Measurements from ENCODE around the gene ATP13A4.
"Not testable (repeated sequence)": the region's sequence is repeated elsewhere in the genome, so short reads cannot be mapped to it uniquely, and the experiment has no call there.

ATP13A4 gene

DNA sequence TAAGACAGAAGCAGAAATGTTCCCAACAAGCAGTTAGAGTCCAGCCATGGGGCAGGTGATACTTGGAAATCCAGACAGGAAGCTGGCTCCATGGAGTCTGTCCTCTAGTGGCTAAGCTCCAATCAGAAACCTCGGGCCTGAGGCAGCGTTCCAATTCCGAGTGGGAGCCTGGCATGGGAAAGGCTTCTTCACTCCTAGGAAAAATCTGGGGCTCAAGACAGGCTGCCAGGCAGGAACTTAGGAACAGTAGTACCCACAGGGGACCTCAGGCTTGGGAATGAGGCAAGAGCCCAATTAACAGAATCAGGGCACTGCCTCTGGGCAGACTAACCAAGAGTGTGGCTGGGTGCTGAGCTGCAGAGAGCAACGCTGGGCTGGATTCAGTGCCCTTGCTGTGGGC, 6.2 kb upstream of the ATP13A4 start:
- no peak for DNase-seq (ENCODE audit: low read depth)

DNA sequence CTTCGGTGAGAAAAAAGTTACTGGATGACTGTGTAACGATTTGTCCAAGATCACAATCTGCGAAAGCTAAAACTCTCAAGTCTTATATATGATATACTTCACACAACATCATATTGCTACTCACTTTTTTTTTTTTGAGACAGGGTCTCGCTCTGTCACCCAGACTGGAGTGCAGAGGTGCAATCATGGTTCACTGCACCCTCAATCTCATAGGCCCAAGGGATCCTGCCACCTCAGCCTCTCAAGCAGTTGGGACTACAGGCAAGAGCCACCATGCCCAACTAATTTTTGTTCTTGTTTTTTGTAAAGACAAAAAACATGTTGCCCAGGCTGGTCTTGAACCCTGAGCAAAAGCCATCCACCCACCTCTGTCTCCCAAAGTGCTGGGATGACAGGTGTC, 5.4 kb upstream of the ATP13A4 start:
- no peak for DNase-seq (ENCODE audit: low read depth)

DNA sequence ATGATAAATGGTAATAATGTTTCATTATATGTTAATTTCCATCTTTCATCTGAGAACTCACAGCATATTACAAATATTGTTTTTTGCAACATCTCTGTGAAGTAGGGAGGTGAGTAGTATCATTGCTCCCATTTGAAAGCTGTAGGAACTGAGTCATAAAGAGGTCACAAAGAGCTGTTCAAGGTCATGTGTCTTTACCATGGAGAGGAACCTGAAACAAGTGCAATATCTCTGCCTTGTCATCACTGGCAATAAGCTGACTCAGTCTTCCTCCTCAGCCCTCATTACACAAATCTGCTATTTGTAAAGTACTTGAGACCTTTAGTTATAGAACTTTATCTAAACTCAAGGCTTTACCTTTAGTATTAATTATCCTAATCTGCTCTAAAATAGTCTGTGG, 4.4 kb upstream of the ATP13A4 start:
- DNase-seq (ENCODE audit: low read depth), result no peak

DNA sequence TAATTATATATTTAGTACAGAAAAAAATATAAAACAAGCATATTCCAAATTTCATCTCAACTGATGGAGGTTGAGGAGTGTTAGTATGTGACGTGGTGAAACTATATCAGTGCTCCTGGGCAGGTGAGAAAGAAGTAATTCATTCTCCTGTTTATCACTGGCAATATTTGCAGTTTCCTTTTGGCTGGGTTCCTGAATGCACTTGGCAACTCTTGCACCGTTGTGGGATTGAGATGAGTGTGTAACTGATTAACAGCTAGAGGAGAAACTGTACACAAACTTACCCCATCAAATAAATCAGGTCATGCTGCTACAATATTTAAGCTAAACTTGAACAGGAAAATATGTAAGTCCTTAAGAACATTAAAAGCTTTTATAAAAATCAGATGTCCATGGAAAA, 2.1 kb upstream of the ATP13A4 start:
- no peak for DNase-seq (ENCODE audit: low read depth)

DNA sequence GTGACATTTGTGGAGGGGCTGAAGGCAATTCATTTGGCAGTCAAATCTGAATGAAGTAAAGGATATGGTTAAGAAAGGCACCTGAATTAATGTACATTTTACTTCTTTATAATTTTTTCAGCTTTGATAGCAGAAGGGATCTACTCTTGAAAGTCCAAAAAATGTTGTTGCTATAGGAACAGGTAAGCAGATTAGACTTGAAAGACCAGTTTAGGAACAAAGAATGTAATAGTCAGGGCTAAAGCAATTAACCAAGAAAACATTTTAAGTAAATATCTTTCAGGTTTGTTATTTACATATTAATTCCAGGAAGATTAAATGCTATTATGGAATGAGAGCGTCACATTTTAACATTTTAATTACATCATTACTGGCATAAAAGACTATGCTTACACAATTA, 1.1 kb downstream of the ATP13A4 start:
- DNase-seq (ENCODE audit: low read depth), result no peak

DNA sequence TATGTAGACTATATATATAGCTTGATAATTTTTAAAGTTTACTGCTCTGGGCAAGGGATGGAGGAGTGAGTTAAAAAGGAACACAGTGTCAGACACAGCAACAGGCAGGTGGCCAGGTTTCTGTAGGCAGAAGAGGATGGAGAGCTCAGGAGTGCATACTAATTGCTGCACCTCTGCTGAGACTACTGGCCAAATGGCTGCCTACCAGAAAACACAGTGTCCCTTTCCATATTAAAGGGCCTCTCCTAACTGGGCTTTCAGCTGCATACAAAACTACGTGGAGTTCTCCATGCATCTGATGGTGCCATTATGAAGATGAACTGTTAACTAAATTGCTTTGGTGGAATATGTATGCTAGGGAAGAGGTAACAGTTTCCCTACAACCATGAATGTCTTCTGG, 1.8 kb downstream of the ATP13A4 start:
- DNase-seq (ENCODE audit: low read depth), result no peak

DNA sequence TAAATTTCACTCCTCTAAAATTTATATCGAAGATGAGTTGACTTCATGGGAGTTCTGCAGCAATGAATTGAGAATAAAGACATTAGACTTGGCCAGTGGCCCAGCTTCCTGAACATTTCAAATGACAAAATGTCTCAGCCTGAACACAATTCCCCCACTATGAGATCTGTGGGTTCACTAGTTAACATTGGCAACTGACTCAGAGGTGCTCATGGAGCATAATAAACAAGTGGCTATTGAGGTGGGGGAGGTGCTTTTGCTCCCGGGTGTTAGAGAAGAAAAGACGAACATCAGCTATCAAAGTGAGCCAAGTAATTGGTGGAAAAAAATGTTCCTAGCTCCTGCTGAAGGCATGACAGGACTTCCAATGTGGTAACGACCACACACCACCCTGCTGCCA, 6.3 kb downstream of the ATP13A4 start:
- DNase-seq (ENCODE audit: low read depth), result no peak

DNA sequence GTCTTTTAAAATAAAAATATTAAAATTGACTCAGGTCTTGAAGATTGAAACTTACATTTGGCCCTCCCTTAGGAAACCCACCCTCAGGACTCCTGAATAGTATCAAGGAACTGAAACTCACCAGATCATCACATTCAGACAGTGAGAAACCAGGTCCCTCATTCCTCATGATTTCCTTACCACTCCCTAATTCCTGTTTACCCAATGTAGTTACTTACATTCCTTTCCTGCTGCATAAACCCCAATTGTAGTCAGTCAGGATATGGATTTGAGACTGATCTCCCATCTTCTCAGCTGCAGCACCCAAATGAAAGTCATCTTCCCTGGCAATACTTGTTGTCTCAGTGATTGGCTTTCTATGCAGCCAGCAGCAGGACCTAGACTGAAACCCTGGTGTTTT, 8.6 kb downstream of the ATP13A4 start:
- DNase-seq (ENCODE audit: low read depth), result no peak

DNA sequence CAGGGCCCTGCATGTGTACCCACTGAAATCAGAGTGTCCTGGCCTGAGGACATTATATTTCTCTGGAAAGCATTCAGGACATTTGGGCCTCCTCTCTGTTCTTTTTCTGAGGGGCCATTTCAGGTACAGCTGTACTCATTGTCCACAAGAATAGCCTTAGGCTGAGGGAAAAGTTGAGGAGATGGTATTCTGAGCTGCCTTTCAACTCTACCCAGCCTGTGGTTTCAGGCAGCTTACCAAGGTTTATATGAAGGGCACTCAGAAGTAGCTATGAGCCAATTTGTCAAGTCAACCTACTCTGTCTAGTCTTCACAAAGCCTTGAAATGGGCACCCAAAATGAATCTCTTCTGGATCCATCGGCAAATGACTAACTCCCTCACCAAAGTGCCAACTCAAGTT, 9.4 kb downstream of the ATP13A4 start:
- no peak for DNase-seq (ENCODE audit: low read depth)

DNA sequence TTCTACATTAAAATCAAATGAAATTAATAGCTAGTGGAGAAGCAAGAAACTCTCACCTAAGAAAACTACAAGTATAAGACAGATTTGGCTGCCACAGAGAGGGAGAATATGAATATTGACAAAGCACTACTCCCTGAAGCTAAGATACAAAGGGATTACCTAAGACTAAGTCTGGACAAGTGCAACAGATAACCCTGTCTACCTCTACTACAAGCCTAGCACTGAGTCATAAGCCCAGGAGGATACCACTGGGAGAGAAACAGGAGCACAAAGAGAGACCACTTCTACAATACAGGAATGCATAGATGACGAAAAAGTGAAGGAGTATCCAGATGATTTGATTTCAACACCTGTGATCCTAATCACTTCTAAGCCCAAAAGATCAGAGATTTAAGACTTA, 10.4 kb downstream of the ATP13A4 start:
- DNase-seq (ENCODE audit: low read depth), result no peak

DNA sequence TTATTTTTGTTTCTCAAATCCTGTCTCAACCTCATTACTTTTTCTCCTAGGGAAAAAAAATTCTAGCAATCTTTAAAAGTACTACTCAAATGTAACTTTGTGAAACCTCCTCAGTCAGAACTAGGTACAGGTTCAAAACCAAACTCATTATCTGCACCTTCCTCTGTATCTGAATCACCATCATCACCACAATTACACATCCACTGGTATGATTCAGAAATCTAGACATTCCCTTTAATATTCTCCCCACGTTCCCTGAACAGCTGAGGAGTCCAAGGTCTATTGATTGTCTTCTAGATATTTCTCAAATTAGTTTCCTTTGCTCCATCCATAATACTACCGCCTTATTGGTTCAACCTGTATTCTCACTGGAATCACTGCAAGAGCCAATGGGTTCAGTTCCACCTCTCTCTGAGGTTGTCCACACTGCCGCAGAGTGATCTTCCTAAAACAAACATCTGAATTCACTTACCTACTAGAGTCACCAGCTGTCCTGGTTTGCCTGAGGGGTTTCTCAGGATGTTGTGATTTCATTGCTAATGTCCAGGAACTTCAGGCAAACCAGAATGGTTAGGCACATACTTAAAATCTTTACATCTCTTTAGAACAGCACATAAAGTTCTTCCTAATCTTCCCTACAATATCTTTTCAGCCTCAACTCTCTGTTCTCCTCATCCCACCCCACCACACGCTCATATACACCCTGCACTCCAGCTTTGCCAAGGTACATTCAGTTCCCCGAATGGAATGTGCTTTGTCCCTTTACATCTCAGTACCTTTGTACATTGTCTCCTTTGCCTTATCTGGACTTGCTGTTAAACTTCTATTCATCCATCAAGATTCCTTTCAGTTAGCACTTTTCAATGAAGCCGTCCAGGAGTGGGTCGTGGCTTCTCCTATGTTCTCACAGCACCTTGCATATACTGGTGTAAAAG, 24.2 kb downstream of the ATP13A4 start:
- DNase-seq (ENCODE audit: low read depth), result no peak

DNA sequence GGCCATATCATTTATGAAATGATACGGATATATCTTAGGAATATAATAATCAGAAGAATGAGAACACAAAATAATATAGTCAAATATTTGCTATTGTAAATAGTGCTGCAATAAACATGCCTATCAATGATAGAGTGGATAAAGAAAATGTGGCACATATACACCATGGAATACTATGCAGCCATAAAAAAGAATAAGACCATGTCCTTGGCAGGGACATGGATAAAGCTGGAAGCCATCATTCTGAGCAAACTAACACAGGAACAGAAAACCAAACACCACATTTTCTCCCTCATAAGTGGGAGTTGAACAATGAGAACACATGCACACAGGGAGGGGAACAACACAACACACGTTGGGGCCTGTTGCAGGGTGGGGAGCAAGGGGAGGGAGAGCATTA, 28.6 kb downstream of the ATP13A4 start:
- not testable (repeated sequence) for DNase-seq (ENCODE audit: low read depth)

DNA sequence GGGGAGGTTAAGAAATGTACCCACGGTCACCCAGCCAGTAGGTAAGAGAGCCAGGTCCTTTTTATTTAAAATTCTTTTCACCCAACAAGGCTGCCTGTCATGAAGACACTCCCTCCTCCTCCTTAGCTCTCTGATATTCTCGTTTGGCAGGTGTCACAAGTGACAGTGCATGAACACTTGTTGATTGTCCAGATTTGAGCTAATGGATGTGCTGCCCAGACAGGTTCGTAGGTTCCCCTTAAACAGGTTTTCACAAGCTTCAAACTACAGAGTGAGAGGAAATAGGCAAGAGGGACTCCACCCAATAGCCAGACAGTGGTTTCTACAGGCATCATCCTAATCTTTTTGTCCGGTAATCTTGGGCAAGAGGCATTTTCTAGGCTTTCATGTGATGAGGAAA, 32.2 kb downstream of the ATP13A4 start:
- DNase-seq (ENCODE audit: low read depth), result no peak

DNA sequence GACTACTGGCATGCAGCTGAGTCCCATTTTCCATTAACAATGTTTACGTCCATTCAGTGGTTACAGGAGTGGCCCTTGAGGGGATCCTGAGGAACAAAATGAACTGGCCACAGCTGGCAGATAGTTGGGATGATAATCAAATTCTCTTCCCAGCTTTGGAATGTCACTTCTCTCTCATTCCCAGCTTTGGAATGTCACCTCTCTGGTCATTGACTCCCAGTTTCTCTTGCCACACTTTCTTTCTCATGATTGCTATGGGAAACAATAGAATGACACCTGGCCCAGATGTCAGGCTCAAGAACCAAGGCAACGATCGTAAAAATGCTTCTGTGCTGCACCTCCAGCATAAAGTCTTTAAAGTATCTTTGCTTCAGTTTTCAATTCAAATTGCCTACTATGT, 34.0 kb downstream of the ATP13A4 start:
- no peak for DNase-seq (ENCODE audit: low read depth)

DNA sequence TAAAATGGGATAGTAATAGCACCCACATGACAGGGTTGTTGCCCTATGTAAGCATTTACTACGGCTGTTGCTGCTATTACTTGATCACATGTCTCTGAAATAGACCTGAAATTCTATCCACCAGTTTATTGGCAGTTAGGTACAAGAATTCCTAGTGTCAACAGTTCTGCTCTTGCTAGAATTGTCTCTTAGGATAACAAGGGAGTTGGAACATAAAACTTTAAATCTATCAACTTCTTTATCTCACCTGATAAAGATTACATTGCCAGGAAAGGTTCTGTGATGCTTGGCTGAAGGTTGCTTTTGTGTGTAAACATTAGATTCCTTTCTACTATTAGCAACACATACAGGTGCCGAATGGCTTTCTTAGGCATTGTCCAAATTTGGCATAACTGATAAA, 38.7 kb downstream of the ATP13A4 start:
- DNase-seq (ENCODE audit: low read depth), result no peak

DNA sequence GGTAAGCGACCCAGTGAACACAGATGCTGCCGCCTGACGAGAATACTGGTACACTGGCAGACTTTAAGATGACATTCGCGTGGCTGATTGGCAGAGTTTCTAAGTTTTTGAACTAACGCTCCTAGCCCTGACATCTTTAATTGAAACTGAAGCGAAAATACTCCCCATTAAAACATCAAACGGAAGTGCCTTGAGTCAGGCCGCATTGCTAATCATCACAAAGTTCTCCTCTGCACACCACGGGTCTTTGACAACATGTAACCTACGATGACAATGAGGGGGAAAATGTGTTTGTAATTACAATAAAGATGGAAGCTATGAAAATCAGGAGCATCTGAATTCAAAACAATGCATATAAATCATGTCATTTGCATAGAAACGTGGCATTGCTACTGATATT, 44.5 kb downstream of the ATP13A4 start:
- DNase-seq (ENCODE audit: low read depth), result no peak

DNA sequence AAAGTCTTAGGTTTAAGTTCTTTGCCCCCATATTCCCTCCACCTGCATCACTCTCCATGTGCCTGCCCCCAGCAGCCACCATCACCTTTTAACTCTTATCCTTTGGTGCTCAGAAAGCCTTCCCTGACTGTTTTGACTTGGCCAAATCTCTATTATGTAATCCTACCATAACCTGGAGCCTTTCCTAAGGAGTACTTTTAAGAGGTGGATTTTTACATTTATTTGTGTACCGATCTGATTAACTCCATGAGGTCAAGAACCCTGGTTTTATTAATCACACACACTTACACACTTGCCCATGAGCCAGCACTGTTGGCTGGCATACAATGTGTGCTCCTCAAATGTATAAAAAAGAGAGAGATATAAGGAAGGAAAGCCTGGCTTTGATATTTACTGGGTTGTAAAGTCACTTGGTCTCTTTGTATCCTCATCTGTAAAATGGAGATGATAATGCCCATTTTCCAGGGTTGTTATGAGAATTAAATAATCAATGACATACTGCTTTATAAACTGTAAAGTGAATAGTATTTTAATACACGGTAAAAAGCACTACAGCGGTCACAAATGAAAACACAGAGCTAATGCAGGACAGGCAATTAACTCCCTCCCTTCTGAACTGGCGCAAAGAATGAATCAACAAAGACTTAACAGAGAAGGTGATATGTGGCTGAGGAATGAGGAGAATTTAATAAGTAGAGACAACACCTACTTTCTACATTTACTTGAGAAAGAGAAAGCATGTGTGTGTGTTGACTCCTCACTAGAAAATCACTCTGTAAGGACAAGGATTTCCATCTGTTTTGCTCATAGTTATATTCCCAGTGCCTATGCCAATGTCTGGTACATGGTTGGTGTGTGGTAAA, 45.4 kb downstream of the ATP13A4 start:
- no peak for DNase-seq (ENCODE audit: low read depth)

DNA sequence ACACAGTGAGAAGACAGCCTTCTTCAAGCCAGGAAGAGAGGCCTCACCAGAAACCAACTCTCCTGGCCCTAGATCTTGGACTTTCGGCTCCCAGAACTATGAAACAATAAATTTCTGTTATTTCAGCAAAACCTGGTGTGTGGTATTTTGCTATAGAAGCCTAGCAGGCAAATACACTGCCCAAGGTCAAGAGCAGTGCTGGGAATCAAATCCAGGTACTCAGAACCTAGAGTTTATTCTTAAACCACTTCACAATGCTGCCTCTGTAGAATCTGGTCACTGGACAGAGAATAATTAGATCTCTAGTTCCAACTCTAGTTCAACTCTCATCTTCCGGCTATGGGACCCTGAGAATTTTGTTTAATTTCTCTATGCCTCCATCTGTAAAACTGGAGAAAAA, 46.6 kb downstream of the ATP13A4 start:
- DNase-seq (ENCODE audit: low read depth), result no peak

DNA sequence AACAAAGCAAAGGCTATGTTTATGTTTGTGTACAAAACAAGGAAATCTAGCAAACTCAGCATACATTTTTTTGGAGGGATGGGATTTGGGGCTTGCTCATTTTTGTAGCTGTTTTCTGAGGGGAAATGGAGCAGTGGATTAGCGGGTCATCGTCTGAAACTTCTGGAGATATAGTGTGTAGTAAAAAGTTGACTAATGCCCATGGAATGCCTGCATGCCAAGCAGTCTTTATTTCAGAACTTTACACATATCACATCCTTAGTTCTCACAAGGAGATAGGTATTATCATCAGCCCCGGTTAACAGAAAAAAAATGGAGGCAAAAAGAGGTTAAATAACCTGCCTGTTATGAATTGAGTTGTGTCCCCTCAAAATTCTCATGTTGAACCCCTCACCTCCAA, 47.1 kb downstream of the ATP13A4 start:
- DNase-seq (ENCODE audit: low read depth), result no peak

DNA sequence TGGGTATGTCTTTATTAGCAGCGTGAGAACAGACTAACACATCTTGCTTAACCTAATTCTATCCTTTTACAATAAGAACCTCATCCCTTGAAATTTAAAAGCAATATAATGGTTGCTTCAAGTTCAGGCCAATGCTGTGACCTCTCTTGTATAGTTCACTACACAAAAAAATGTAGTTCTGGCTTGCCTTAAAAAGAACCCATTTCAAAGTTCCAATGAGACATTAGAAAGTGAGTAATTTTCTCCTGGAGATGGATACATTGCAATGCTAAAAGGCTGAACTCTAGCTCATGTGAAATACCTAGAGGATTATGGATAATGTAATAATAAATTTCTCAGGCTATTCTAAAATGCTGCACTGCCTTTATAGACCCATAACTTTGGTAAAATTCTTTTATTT, 47.8 kb downstream of the ATP13A4 start:
- no peak for DNase-seq (ENCODE audit: low read depth)

DNA sequence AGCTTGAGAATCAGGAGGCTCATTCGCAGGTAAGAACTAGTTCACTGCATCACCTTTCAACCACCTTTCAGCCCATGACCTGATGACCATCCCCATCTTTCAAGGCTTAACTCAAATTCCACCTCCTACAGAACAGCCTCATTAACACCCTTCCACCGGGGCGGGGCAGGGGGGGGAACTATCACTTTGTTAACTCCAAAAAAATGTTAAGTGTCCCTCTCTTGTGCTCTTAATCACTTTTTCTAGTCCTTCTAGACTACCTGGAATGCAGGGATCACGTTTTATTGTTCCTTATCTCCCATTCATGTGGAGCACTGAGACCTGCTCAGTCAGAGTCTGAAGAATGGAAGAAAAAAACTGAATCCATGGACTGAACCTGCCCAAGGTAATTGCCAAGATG, 51.8 kb downstream of the ATP13A4 start:
- DNase-seq (ENCODE audit: low read depth), result no peak

DNA sequence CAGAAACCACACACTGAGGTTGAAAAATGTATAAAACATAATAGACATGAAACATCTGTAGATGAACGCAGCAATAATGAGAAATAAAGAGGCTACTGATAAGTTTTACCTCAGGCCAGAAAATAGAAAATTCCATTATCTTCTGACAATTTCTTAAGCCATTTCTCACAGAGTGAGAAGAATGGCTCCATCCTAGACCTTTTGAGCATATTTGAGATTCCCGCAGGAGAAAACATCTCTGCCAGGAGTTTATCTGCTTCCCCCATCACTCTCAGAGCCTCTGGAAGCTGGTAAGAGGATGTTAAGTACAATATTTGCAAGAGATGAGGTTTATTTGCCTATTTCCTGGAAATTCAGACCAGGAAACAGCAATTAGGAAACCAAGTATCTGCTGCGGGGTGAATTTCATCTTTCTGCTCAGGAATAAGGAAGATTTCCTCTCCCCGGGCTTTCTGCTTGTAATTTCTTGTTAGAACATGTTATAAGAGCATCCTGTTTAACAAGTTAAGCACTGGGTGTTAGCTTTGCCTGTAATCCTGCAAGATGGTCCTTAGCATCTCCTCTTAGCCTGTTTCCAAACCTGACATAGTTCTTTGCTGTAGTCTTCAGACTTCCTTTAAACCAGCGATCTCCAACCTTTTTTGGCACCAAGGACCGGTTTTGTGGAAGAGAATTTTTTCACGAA, 54.8 kb downstream of the ATP13A4 start:
- no peak for DNase-seq (ENCODE audit: low read depth)
